Measurements from ENCODE around the gene FBXW11. TPM values are rescaled to one million over a fixed set of nuclear protein-coding genes. Genes with fewer than 3 reads are reported as not detected.
"Not testable (repeated sequence)": the region's sequence is repeated elsewhere in the genome, so short reads cannot be mapped to it uniquely, and the experiment has no call there.

The FBXW11 gene
- total RNA-seq, 1 experiment from 2014 or later = 72.9 TPM

- Histone ChIP-seq H3K4me2 (ENCODE audit: low read depth, low read length, poor library complexity, severe bottlenecking) (no peak overlapping the region), H3K4me3 (ENCODE audit: low read length) (no peak overlapping the region), H3K9me2 (replicated peaks; ENCODE audit: insufficient read depth, low read length) (no peaks in the 10 kb centered on the region)
Measured at GRCh38 chr5:171978016-171978415, 28.4 kb downstream of the FBXW11 start.

GRCh38 chr5:171977244-171977950 lies 29.0 kb downstream of the FBXW11 start:
- H3K9me2 ChIP-seq (replicated peaks; ENCODE audit: insufficient read depth, low read length); H3K4me2 ChIP-seq (ENCODE audit: low read depth, low read length, poor library complexity, severe bottlenecking): not testable (repeated sequence)

More at GRCh38 chr5:171978016-171978415, 28.4 kb downstream of the FBXW11 start:
- Histone ChIP-seq H3K4me1 (ENCODE audit: low read length) (peaks cover 12% of the 10 kb centered on the region), H3K79me2 (ENCODE audit: low read length) (peaks cover 96% of the 10 kb centered on the region), H3K36me3 (ENCODE audit: insufficient read depth, low read length) (peaks cover 28% of the 10 kb centered on the region), H2AFZ (ENCODE audit: low read length) (no peak overlapping the region), H3K9me3 (ENCODE audit: low read length) (peaks cover 25% of the 10 kb centered on the region), H3K27ac (ENCODE audit: low read length) (no peak overlapping the region), H3K9ac (ENCODE audit: low read length) (no peak overlapping the region), H4K20me1 (ENCODE audit: insufficient read depth, low read depth, low read length) (peaks cover 5% of the 10 kb centered on the region; the same call in 1 of the 2 replicates), H3K27me3 (ENCODE audit: low read length) (no peaks in the 10 kb centered on the region)
- no peak for DNase-seq

GRCh38 chr5:171975877-171976667 lies 30.4 kb downstream of the FBXW11 start:
- Histone ChIP-seq H3K4me3 (ENCODE audit: low read length) (no peak overlapping the region), H3K9me2 (replicated peaks; ENCODE audit: insufficient read depth, low read length) (no peaks in the 10 kb centered on the region), H3K4me1 (ENCODE audit: low read length) (peaks cover 12% of the 10 kb centered on the region), H4K20me1 (ENCODE audit: insufficient read depth, low read depth, low read length) (peaks cover 9% of the 10 kb centered on the region; the same call in 1 of the 2 replicates), H3K79me2 (ENCODE audit: low read length) (peaks cover 94% of the 10 kb centered on the region), H3K27me3 (ENCODE audit: low read length) (no peaks in the 10 kb centered on the region), H3K36me3 (ENCODE audit: insufficient read depth, low read length) (peaks cover 14% of the 10 kb centered on the region), H3K9me3 (ENCODE audit: low read length) (peaks cover 17% of the 10 kb centered on the region), H3K27ac (ENCODE audit: low read length) (no peak overlapping the region), H3K9ac (ENCODE audit: low read length) (no peak overlapping the region), H2AFZ (ENCODE audit: low read length) (no peak overlapping the region), H3K4me2 (ENCODE audit: low read depth, low read length, poor library complexity, severe bottlenecking) (no peak overlapping the region)
- DNase-seq = no peak

More at GRCh38 chr5:171977244-171977950, 29.0 kb downstream of the FBXW11 start:
- H2AFZ ChIP-seq (ENCODE audit: low read length); H3K9ac ChIP-seq (ENCODE audit: low read length); H3K4me3 ChIP-seq (ENCODE audit: low read length); H3K27me3 ChIP-seq (ENCODE audit: low read length); DNase-seq; H3K27ac ChIP-seq (ENCODE audit: low read length); H4K20me1 ChIP-seq (ENCODE audit: insufficient read depth, low read depth, low read length): not testable (repeated sequence)
- Histone ChIP-seq H3K36me3 (ENCODE audit: insufficient read depth, low read length) (peaks cover 23% of the 10 kb centered on the region), H3K79me2 (ENCODE audit: low read length) (peaks cover 95% of the 10 kb centered on the region), H3K9me3 (ENCODE audit: low read length) (peaks cover 25% of the 10 kb centered on the region), H3K4me1 (ENCODE audit: low read length) (peaks cover 12% of the 10 kb centered on the region)

GRCh38 chr5:171975262-171975876 lies 31.1 kb downstream of the FBXW11 start:
- H3K9ac ChIP-seq (ENCODE audit: low read length) = no peak overlapping the region
- H4K20me1 ChIP-seq (ENCODE audit: insufficient read depth, low read depth, low read length) = peaks cover 9% of the 10 kb centered on the region; the same call in 1 of the 2 replicates
- DNase-seq = no peak
- H3K36me3 ChIP-seq (ENCODE audit: insufficient read depth, low read length) = peaks cover 8% of the 10 kb centered on the region
- no peaks in the 10 kb centered on the region for H3K27me3 ChIP-seq (ENCODE audit: low read length)
- H2AFZ ChIP-seq (ENCODE audit: low read length) = no peak overlapping the region
- H3K9me3 ChIP-seq (ENCODE audit: low read length) = peaks cover 13% of the 10 kb centered on the region
- no peak overlapping the region for H3K4me3 ChIP-seq (ENCODE audit: low read length)
- no peaks in the 10 kb centered on the region for H3K9me2 ChIP-seq (replicated peaks; ENCODE audit: insufficient read depth, low read length)
- no peak overlapping the region for H3K4me2 ChIP-seq (ENCODE audit: low read depth, low read length, poor library complexity, severe bottlenecking)
- H3K79me2 ChIP-seq (ENCODE audit: low read length) = peaks cover 94% of the 10 kb centered on the region
- no peak overlapping the region for H3K27ac ChIP-seq (ENCODE audit: low read length)
- peaks cover 12% of the 10 kb centered on the region for H3K4me1 ChIP-seq (ENCODE audit: low read length)

GRCh38 chr5:171970826-171971225 lies 35.6 kb downstream of the FBXW11 start:
- Histone ChIP-seq H3K27ac (ENCODE audit: low read length) (no peak overlapping the region), H3K36me3 (ENCODE audit: insufficient read depth, low read length) (no peaks in the 10 kb centered on the region), H3K9ac (ENCODE audit: low read length) (no peak overlapping the region), H4K20me1 (ENCODE audit: insufficient read depth, low read depth, low read length) (peaks cover 19% of the 10 kb centered on the region; the same call in 1 of the 2 replicates), H3K9me2 (replicated peaks; ENCODE audit: insufficient read depth, low read length) (no peaks in the 10 kb centered on the region), H3K4me2 (ENCODE audit: low read depth, low read length, poor library complexity, severe bottlenecking) (no peak overlapping the region), H3K9me3 (ENCODE audit: low read length) (no peaks in the 10 kb centered on the region), H3K4me1 (ENCODE audit: low read length) (peaks cover 30% of the 10 kb centered on the region), H3K27me3 (ENCODE audit: low read length) (no peaks in the 10 kb centered on the region), H2AFZ (ENCODE audit: low read length) (no peak overlapping the region), H3K4me3 (ENCODE audit: low read length) (no peak overlapping the region), H3K79me2 (ENCODE audit: low read length) (peaks cover 92% of the 10 kb centered on the region)
- DNase-seq = no peak

- Histone ChIP-seq H3K9me3 (ENCODE audit: low read length) (no peaks in the 10 kb centered on the region), H3K4me1 (ENCODE audit: low read length) (peaks cover 38% of the 10 kb centered on the region), H4K20me1 (ENCODE audit: insufficient read depth, low read depth, low read length) (peaks cover 19% of the 10 kb centered on the region), H3K9ac (ENCODE audit: low read length) (no peak overlapping the region), H3K4me3 (ENCODE audit: low read length) (no peak overlapping the region), H3K27me3 (ENCODE audit: low read length) (no peaks in the 10 kb centered on the region), H2AFZ (ENCODE audit: low read length) (no peak overlapping the region), H3K36me3 (ENCODE audit: insufficient read depth, low read length) (no peaks in the 10 kb centered on the region), H3K27ac (ENCODE audit: low read length) (peak overlapping the region; percentile 79; the same call in 1 of the 2 replicates), H3K9me2 (replicated peaks; ENCODE audit: insufficient read depth, low read length) (no peaks in the 10 kb centered on the region), H3K4me2 (ENCODE audit: low read depth, low read length, poor library complexity, severe bottlenecking) (no peak overlapping the region), H3K79me2 (ENCODE audit: low read length) (peaks cover 92% of the 10 kb centered on the region)
- DNase-seq = no peak
Measured at GRCh38 chr5:171969288-171969880, 37.1 kb downstream of the FBXW11 start.

- peaks cover 47% of the 10 kb centered on the region for H3K4me1 ChIP-seq (ENCODE audit: low read length)
- no peaks in the 10 kb centered on the region for H3K9me2 ChIP-seq (replicated peaks; ENCODE audit: insufficient read depth, low read length)
- H3K27me3 ChIP-seq (ENCODE audit: low read length) = no peaks in the 10 kb centered on the region
- peaks cover 93% of the 10 kb centered on the region for H3K79me2 ChIP-seq (ENCODE audit: low read length)
- no peak overlapping the region for H3K9ac ChIP-seq (ENCODE audit: low read length)
- H3K36me3 ChIP-seq (ENCODE audit: insufficient read depth, low read length) = no peaks in the 10 kb centered on the region
- DNase-seq = peak; percentile 60
- H2AFZ ChIP-seq (ENCODE audit: low read length) = no peak overlapping the region
- H3K4me3 ChIP-seq (ENCODE audit: low read length) = no peak overlapping the region
- peak overlapping the region; percentile 24 for H3K4me2 ChIP-seq (ENCODE audit: low read depth, low read length, poor library complexity, severe bottlenecking)
- peaks cover 19% of the 10 kb centered on the region for H4K20me1 ChIP-seq (ENCODE audit: insufficient read depth, low read depth, low read length)
- H3K9me3 ChIP-seq (ENCODE audit: low read length) = no peaks in the 10 kb centered on the region
- peak overlapping the region; percentile 79 for H3K27ac ChIP-seq (ENCODE audit: low read length)
Measured at GRCh38 chr5:171968531-171968930, 37.9 kb downstream of the FBXW11 start.

Measured in Karpas-422 (cell line).